ENCODE data around the gene KLHL22. TPM values are rescaled to one million over a fixed set of nuclear protein-coding genes. Genes with fewer than 3 reads are reported as not detected.
"Not testable (repeated sequence)": the region's sequence is repeated elsewhere in the genome, so short reads cannot be mapped to it uniquely, and the experiment has no call there.

Gene KLHL22
- total RNA-seq, 1 donor from 2014 or later: 14.9 TPM

- no peak for DNase-seq (ENCODE audit: low read depth in 2 of 2)
Measured at GRCh38 chr22:20471126-20471833, 24.3 kb downstream of the KLHL22 start.

- DNase-seq (ENCODE audit: low read depth in 2 of 2): not testable (repeated sequence)
Measured at GRCh38 chr22:20470525-20470924, 25.1 kb downstream of the KLHL22 start.

GRCh38 chr22:20469110-20469868, 26.3 kb downstream of the KLHL22 start:
- no peak for DNase-seq (ENCODE audit: low read depth in 2 of 2)

- no peak for DNase-seq (ENCODE audit: low read depth in 2 of 2)
Measured at GRCh38 chr22:20466659-20467379, 28.8 kb downstream of the KLHL22 start.

- no peak for DNase-seq (ENCODE audit: low read depth in 2 of 2)
Measured at GRCh38 chr22:20465759-20466077, 29.9 kb downstream of the KLHL22 start.

GRCh38 chr22:20464912-20465758, 30.5 kb downstream of the KLHL22 start:
- no peak for DNase-seq (ENCODE audit: low read depth in 2 of 2)

- DNase-seq (ENCODE audit: low read depth in 2 of 2): no peak
Measured at GRCh38 chr22:20464096-20464614, 31.4 kb downstream of the KLHL22 start.

GRCh38 chr22:20463324-20464095, 32.1 kb downstream of the KLHL22 start:
- peak in 1 of 2 donors; percentile 10 for DNase-seq (ENCODE audit: low read depth in 2 of 2)

- no peak for DNase-seq (ENCODE audit: low read depth in 2 of 2)
Measured at GRCh38 chr22:20459862-20460261, 35.7 kb downstream of the KLHL22 start.

- no peak for DNase-seq (ENCODE audit: low read depth in 2 of 2)
Measured at GRCh38 chr22:20459152-20459542, 36.4 kb downstream of the KLHL22 start.

- DNase-seq (ENCODE audit: low read depth in 2 of 2): no peak
Measured at GRCh38 chr22:20458530-20459151, 37.0 kb downstream of the KLHL22 start.

GRCh38 chr22:20457506-20458240, 37.9 kb downstream of the KLHL22 start:
- no peak for DNase-seq (ENCODE audit: low read depth in 2 of 2)

- no peak for DNase-seq (ENCODE audit: low read depth in 2 of 2)
Measured at GRCh38 chr22:20456722-20457076, 38.9 kb downstream of the KLHL22 start.

GRCh38 chr22:20456064-20456721, 39.4 kb downstream of the KLHL22 start:
- DNase-seq (ENCODE audit: low read depth in 2 of 2): peak; percentile 77 to 86

GRCh38 chr22:20455709-20456063, 39.9 kb downstream of the KLHL22 start:
- no peak for DNase-seq (ENCODE audit: low read depth in 2 of 2)

GRCh38 chr22:20453222-20453621, 42.4 kb downstream of the KLHL22 start:
- no peak for DNase-seq (ENCODE audit: low read depth in 2 of 2)

GRCh38 chr22:20451920-20452319, 43.7 kb downstream of the KLHL22 start:
- DNase-seq (ENCODE audit: low read depth in 2 of 2): no peak

- DNase-seq (ENCODE audit: low read depth in 2 of 2): not testable (repeated sequence)
Measured at GRCh38 chr22:20451129-20451778, 44.3 kb downstream of the KLHL22 start.

- DNase-seq (ENCODE audit: low read depth in 2 of 2): no peak
Measured at GRCh38 chr22:20450551-20450906, 45.1 kb downstream of the KLHL22 start.

All from dermis microvascular lymphatic vessel endothelial cell (primary cell).